Measurements from ENCODE around the gene PRKG1.

The PRKG1 gene

DNA sequence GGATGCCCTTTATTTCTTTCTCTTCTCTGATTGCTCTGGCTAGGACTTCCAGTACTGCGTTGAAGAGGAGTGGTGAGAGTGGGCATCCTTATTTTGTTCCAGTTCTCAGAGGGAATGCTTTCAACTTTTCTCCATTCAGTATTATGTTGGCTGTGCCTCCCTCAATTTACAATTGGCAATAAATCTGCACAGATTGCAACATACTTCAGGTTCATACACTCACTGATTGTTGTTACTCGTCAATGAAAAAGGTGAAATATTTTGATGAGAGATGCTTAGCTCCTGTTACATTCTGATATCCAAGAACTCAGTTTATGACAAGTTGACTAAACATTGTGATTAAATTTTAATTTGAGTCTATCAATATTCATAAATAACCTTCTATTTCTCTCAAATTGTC, 1201.9 kb downstream of the PRKG1 start:
- ChIA-PET POLR2A (ENCODE audit: low non-redundant PET) (no interaction called here), CTCF (no interaction called here)
- no peak for DNase-seq (ENCODE audit: low spot score)
- H3K27ac ChIP-seq: no peak overlapping the region
- TF ChIP-seq, protein P1, sequence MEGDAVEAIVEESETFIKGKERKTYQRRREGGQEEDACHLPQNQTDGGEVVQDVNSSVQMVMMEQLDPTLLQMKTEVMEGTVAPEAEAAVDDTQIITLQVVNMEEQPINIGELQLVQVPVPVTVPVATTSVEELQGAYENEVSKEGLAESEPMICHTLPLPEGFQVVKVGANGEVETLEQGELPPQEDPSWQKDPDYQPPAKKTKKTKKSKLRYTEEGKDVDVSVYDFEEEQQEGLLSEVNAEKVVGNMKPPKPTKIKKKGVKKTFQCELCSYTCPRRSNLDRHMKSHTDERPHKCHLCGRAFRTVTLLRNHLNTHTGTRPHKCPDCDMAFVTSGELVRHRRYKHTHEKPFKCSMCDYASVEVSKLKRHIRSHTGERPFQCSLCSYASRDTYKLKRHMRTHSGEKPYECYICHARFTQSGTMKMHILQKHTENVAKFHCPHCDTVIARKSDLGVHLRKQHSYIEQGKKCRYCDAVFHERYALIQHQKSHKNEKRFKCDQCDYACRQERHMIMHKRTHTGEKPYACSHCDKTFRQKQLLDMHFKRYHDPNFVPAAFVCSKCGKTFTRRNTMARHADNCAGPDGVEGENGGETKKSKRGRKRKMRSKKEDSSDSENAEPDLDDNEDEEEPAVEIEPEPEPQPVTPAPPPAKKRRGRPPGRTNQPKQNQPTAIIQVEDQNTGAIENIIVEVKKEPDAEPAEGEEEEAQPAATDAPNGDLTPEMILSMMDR (conservative IDR thresholded peaks at IDR 0.05; ENCODE audit: low read depth): no peak

DNA sequence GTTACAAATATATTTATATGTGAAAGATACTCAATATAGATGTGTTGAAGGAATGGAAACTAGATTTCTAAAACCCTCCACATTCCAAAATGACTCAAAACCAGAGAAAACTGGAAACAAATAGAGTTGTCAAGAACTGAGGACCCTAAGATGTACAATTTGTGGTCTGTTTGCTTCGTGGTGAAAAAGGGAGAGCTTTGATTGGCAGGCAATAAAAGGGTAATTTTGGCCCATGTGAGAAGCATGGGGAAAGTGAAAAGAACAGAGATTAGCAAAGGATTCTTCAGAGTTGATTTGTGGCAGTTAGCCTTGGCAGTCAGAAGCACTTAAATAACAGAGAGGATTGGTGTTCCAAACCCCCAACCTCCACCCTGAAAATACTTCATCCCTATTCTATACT, 1202.7 kb downstream of the PRKG1 start:
- CTCF ChIA-PET: interaction anchor here (0.9 kb wide), 1 partner anchor 28 kb away, joined by 4 read pairs; no protein-coding TSS in a partner anchor
- no peak overlapping the region for H3K27ac ChIP-seq
- TF ChIP-seq, protein P1 (conservative IDR thresholded peaks at IDR 0.05; ENCODE audit: low read depth): no peak
- POLR2A ChIA-PET (ENCODE audit: low non-redundant PET): no interaction called here
- no peak for DNase-seq (ENCODE audit: low spot score)

DNA sequence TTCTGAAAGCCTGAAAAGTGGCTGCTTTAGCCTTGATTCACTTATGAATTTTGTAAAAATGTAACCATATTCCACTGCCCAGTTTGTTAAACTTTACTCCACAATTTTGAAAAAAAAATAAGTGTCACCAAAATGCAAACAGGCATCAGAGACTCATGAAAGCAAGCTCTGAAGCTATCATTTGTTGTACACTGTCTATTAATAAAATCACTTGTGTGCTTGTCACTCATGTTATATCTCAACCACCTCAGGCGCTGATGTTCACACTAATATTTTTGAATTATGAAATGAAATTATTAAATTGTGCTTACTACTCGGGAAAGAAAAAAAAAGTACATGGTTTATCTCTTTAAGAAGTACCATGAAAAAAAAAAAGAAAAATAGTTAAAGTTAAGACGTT, 1205.3 kb downstream of the PRKG1 start:
- POLR2A ChIA-PET (ENCODE audit: low non-redundant PET): no interaction called here
- TF ChIP-seq, protein P1 (conservative IDR thresholded peaks at IDR 0.05; ENCODE audit: low read depth): no peak
- no peak for DNase-seq (ENCODE audit: low spot score)
- H3K27ac ChIP-seq: no peak overlapping the region
- CTCF ChIA-PET: no interaction called here

DNA sequence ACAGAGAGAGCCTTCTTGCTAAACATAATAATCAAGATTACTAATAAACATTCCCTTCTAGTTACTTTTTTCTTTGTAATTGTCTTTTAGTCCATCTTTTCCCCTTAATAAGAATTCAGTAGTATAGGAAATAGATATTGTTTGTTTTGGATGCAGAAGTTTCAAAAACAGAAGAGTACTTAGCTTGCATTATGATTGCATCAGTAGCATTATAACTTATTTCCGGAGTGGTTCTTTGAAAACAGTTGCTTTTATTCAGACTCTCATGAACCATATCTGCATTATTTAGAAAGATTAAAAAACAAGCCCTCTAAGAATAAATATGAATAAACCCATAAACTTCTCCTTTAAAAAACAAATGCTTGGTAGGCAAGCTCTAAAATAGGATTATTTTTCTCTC, 1205.8 kb downstream of the PRKG1 start:
- CTCF ChIA-PET: no interaction called here
- DNase-seq (ENCODE audit: low spot score): no peak
- TF ChIP-seq, protein P1 (conservative IDR thresholded peaks at IDR 0.05; ENCODE audit: low read depth): no peak
- POLR2A ChIA-PET (ENCODE audit: low non-redundant PET): no interaction called here
- no peak overlapping the region for H3K27ac ChIP-seq

DNA sequence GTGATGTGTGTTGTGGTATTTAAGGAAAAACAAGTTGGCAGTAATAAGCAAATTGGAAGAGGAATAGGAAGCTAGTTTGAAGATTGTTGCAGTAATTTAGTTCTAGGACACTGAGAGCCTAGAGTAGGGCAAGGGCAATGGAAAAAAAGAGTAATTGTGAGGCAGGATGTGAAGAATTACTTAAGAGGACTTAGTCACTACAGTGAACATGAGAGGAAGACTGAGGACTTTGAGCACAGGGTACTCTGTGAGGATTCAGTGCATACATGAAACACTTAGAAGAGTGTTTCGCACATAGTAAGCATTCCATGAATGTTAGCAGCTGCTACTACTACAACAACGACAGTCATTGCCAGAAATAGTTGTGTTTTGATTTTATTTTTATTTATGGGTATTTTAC, 1208.9 kb downstream of the PRKG1 start:
- ChIA-PET POLR2A (ENCODE audit: low non-redundant PET) (no interaction called here), CTCF (no interaction called here)

DNA sequence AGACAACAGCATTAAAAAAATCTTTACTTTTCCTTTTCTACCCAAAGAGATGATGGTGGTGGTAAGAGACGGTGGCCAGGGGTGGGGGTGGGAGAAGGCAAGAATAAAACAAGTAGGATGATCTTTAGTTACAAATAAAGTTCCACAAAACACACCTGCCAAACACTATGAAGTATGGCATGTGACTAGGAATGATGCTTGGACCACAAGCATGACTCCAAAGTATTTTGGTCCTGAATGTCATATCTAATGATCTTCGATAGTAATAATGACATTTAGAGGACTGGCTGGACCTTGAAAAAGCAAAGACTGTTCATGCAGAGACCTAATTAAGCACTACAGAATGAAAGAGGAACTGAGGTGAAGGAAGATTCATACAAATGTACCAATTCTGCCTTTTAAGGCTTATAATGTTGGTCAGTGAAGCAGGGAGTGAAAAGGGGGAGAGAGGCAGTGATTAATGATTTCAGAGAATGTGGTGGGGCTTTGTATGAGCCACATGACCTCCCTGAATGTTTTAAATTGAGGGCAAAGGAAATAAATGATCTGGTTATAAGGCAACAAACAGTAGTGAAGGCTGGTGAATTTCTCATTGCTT, 1210.2 kb downstream of the PRKG1 start:
- POLR2A ChIA-PET (ENCODE audit: low non-redundant PET): no interaction called here
- TF ChIP-seq, protein P1 (conservative IDR thresholded peaks at IDR 0.05; ENCODE audit: low read depth): no peak
- no peak for DNase-seq (ENCODE audit: low spot score)
- H3K27ac ChIP-seq: no peak overlapping the region
- CTCF ChIA-PET: no interaction called here

More for the DNA sequence above, 1208.9 kb downstream of the PRKG1 start:
- TF ChIP-seq, protein P1 (conservative IDR thresholded peaks at IDR 0.05; ENCODE audit: low read depth): no peak
- DNase-seq (ENCODE audit: low spot score): no peak
- H3K27ac ChIP-seq: no peak overlapping the region
